Ascending aorta (tissue), 2 donors: ENCODE measurements around the gene FGR. TPM values are rescaled to one million over a fixed set of nuclear protein-coding genes. Genes with fewer than 3 reads are reported as not detected.

ENCODE experiments used
- DNase-seq, 2 donors: peaks; one replicate each; pipeline ENCODE4 v3.0.0-alpha.2; 2019; ENCODE audit warnings: low spot score in 2 of 2
- H3K27ac ChIP-seq, 2 donors: fragments of 200-600 bp; sonication (generic); one replicate each; pipeline ENCODE4 v1.5.1; 2016 to 2017; ENCODE audit warnings: mild to moderate bottlenecking in 1 of 2
- H3K27me3 ChIP-seq: fragments of 200-600 bp; sonication (generic); one replicate; pipeline ENCODE4 v1.5.1; 2017
- H3K36me3 ChIP-seq, 2 donors: fragments of 200-600 bp; sonication (generic); one replicate each; pipeline ENCODE4 v1.5.1; 2016
- H3K4me1 ChIP-seq, 2 donors: fragments of 200-600 bp; sonication (generic); one replicate each; pipeline ENCODE4 v1.5.1; 2016 to 2017; ENCODE audit warnings: mild to moderate bottlenecking in 1 of 2
- H3K4me3 ChIP-seq, 2 donors: fragments of 200-600 bp; sonication (generic); one replicate each; pipeline ENCODE4 v1.5.1; 2016 to 2017; ENCODE audit warnings: mild to moderate bottlenecking in 1 of 2
- H3K9me3 ChIP-seq, 2 donors: fragments of 200-600 bp; sonication (generic); one replicate each; pipeline ENCODE4 v1.5.1; 2016
- intact Hi-C: fragments of 100-400 bp; cut with DNase I; formaldehyde crosslinking; loops from one replicate; pipeline ENCODE4 v1.15.1; 2023
- total RNA-seq: library from RNA; depleted of rRNA; stranded (reverse); fragments of >200 nt; gene quantifications from one replicate; pipeline ENCODE4 v1.1.0, GENCODE V29; 2016
- TF ChIP-seq, protein P1 (sequence below), 3 experiments: fragments of 200-600 bp in 2 of 3; fragments of 450-650 bp in 1 of 3; sonication (generic) in 2 of 3; IDR thresholded peaks; one replicate each; pipeline ENCODE4 v1.5.1; 2016 to 2019; ENCODE audit warnings: antibody characterized with exemption in 3 of 3, mild to moderate bottlenecking in 1 of 3, moderate library complexity in 1 of 3

The FGR gene
- total RNA-seq, 1 donor from 2014 or later = 10.4 TPM

DNA sequence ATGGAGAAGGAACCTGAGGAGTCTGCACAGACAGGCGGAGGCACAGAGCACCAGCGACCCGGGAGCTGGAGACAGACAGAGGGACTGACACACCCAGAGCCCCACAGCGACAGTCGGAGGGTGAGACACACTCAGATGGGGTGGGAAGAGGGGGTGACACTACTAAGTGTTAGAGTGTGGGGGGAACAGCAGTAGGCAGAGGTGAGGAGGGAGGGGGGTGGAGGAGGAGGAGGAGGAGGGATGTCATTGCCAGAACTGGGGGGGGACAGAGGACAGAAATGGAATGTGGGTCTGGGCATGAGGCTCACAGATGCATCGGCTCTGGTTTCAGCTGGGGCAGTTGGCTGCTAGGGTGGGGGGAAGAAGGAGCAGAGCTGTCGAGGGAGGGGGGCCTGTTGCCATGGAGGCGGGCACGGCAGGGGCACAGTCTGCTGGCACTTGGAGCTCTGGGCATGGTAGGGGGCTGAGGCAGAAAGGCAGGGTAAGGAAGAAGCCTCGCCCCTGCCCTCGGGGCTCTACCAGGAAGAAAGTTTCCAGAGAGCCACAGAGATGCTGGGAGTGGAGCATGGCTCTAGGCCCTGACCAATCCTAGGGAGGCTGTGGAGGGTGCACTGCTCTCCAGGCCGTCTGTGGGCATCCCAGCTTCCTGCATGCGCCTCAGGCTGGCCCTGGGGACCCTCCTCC is 68.4 kb downstream of the FGR start:
- Histone ChIP-seq H3K27ac (peak overlapping the region; percentile 94 to 96), H3K4me1 (peaks cover 67 to 96% of the 10 kb centered on the region in 2 donors), H3K9me3 (no peaks in the 10 kb centered on the region), H3K27me3 (no peaks in the 10 kb centered on the region), H3K4me3 (no peak overlapping the region), H3K36me3 (no peaks in the 10 kb centered on the region)
- DNase-seq = no peak
- TF ChIP-seq, protein P1, sequence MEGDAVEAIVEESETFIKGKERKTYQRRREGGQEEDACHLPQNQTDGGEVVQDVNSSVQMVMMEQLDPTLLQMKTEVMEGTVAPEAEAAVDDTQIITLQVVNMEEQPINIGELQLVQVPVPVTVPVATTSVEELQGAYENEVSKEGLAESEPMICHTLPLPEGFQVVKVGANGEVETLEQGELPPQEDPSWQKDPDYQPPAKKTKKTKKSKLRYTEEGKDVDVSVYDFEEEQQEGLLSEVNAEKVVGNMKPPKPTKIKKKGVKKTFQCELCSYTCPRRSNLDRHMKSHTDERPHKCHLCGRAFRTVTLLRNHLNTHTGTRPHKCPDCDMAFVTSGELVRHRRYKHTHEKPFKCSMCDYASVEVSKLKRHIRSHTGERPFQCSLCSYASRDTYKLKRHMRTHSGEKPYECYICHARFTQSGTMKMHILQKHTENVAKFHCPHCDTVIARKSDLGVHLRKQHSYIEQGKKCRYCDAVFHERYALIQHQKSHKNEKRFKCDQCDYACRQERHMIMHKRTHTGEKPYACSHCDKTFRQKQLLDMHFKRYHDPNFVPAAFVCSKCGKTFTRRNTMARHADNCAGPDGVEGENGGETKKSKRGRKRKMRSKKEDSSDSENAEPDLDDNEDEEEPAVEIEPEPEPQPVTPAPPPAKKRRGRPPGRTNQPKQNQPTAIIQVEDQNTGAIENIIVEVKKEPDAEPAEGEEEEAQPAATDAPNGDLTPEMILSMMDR (IDR thresholded peaks at IDR 0.05) = no peak
- intact Hi-C loops = no loop called here

DNA sequence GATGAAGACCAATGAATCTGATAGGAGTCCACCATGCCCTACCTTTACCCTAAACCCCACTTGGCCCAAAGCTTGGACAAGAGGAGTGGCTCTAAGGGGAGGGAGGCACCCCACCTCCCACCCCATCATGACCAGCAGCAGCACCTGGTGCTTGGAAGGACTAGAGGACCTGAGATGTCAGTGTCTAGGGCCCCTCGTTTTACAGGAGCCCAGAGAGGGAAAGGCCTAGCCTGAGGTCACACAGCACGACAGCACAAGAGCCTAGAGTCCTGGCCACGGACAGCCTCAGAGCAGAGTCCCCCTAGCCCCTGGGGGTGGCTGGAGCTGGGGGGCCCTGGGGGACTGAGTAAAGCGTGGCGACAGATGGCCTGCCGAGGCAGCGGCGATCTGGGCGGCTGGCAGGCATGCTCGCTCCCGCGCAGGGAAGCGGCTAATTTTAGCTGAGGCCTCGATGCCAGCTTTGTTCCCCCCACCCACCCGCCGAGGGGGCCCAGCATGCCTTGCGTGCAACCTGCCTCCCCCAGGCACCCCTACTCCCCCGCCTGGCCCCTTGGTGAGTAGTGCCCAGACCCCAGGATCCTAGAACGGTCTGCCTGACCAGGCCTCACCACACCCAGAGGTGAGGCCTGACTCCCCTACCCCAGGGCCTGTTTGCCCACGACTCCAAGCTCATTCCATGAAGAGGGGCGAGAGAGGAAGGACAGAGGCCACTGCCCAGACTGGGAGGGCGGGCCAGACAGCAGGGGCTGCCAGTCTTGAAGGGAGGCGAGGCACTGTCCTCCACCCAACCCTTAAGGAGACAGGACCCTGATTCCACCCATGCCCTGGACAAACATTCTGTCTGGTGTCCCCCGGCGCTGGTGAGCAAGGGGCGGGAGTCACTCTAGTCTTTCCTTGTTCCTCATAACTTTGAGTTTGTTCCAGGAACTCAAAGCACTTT is 70.0 kb downstream of the FGR start:
- H3K27ac ChIP-seq = peak overlapping the region; percentile 94 to 96
- no peak for DNase-seq
- no peaks in the 10 kb centered on the region for H3K27me3 ChIP-seq
- intact Hi-C loops = no loop called here
- peak overlapping the region; percentile 14 to 40 for H3K4me3 ChIP-seq
- H3K36me3 ChIP-seq = no peaks in the 10 kb centered on the region
- H3K4me1 ChIP-seq = peaks cover 63 to 94% of the 10 kb centered on the region in 2 donors
- TF ChIP-seq, protein P1 (IDR thresholded peaks at IDR 0.05) = no peak
- H3K9me3 ChIP-seq = no peaks in the 10 kb centered on the region

DNA sequence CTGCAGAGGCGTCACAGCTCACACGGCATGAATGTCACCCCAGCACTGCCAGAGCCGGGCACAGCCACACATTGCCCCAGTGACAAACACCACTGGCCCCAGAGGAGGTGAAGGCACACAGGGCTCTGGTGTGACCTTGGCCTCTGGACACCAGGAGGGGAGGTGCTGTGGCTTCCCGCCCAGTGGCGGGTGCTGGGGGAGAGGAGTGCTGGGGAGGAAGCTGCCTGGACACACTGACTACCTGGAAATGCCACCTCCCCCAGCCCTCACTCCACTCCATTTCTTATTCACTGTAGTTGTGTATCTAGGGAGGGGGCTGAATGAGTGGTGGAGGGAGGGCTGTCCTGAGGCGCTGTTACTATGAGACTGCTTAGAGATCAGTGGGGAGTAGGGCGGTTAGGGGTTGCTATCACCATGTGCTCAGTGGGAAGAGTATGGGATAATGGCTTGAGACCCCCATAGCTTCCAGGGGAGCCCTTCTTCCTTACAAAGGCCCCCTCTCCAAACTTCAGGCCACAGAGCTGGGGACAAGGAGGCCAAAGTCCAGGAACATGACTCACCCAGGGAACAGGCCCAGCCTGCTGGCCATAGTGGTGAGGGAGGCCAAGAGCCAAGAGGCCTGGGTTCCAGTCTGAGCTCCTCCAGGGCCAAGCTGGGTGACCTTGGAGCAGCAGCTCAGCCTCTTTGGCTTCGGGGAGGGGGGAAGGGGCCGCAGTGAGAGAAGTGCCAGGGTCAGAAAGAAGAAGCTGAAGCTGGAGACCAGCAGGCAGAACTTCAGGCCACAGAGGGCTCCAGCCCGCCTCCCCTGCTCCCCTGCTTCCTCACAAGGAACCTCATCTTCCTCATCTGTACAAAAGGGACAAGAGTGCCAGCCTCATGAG is 71.2 kb downstream of the FGR start:
- H3K9me3 ChIP-seq = no peaks in the 10 kb centered on the region
- H3K4me1 ChIP-seq = peaks cover 61 to 83% of the 10 kb centered on the region in 2 donors
- H3K27me3 ChIP-seq = no peaks in the 10 kb centered on the region
- H3K4me3 ChIP-seq = peak overlapping the region; percentile 14 to 24
- H3K27ac ChIP-seq = peak overlapping the region; percentile 94 to 96
- no peaks in the 10 kb centered on the region for H3K36me3 ChIP-seq
- DNase-seq = peak in 1 of 2 donors; percentile 87
- intact Hi-C loops = no loop called here
- TF ChIP-seq, protein P1 (IDR thresholded peaks at IDR 0.05) = no peak

DNA sequence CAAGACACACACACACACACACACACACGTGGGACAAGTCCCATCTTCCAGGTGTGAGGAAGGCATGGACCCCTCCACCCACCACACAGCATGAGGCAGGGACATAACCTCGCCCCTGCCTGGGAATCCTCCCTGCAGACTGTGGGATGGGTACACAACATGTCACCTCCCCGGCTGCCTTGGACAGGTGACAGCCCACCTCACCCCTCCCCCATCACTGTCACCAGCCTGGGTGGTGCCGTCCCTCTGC is 71.7 kb downstream of the FGR start:
- H3K4me1 ChIP-seq = peaks cover 60 to 80% of the 10 kb centered on the region in 2 donors
- H3K27ac ChIP-seq = peak overlapping the region; percentile 94 to 96
- H3K27me3 ChIP-seq = no peaks in the 10 kb centered on the region
- intact Hi-C loops = no loop called here
- no peaks in the 10 kb centered on the region for H3K9me3 ChIP-seq
- no peak for DNase-seq
- TF ChIP-seq, protein P1 (IDR thresholded peaks at IDR 0.05) = no peak
- peak overlapping the region in 1 of 2 donors; percentile 24 for H3K4me3 ChIP-seq
- H3K36me3 ChIP-seq = peaks cover 3 to 4% of the 10 kb centered on the region in 2 donors

DNA sequence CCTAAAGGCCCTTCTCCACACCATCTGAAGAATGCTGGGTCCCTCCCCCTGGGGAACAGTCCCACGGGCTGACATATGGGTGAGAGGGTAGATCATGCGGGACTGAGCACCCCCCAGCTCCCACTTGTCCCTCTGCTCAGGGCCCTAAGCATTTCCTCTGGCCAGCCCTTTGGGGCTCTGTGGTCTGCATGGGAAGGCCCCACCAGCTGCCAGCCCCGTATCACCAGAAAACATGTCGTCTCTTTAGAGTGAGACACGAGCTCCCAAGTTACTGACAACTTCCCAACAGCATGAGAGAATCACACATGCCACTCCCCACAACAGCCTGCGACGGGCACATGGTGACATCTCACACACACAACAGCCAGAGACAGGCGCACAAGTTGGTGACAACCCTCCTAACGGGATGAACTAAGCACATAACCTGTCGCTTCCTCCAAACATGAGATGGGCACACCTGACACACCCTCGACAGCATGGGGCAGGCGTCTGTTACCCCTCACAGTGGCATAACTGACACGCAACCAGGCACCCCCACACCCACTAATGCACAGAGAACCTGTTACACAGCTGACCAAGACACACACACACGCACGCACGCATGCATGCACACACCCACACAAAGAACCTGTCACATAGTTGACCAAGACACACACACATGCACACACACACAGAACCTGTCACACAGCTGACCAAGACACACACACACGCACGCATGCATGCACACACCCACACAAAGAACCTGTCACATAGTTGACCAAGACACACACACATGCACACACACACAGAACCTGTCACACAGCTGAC is 72.2 kb downstream of the FGR start:
- Histone ChIP-seq H3K4me1 (peaks cover 58 to 79% of the 10 kb centered on the region in 2 donors), H3K27me3 (no peaks in the 10 kb centered on the region), H3K27ac (peak overlapping the region; percentile 94 to 96), H3K4me3 (peak overlapping the region in 1 of 2 donors; percentile 39), H3K9me3 (no peaks in the 10 kb centered on the region), H3K36me3 (peaks cover 8 to 10% of the 10 kb centered on the region in 2 donors)
- TF ChIP-seq, protein P1 (IDR thresholded peaks at IDR 0.05) = no peak
- intact Hi-C loops = no loop called here
- no peak for DNase-seq
